ENCODE measurements around the gene SPOCK1.
"Not testable (repeated sequence)": the region's sequence is repeated elsewhere in the genome, so short reads cannot be mapped to it uniquely, and the experiment has no call there.

Gene SPOCK1

GRCh38 chr5:136984772-136985446 is 514.2 kb downstream of the SPOCK1 start:
- H3K4me1 ChIP-seq (ENCODE audit: control insufficient read depth, insufficient read depth, low read length, poor library complexity, severe bottlenecking) = no peaks in the 10 kb centered on the region
- H3K27ac ChIP-seq (ENCODE audit: insufficient read depth, low read length, poor library complexity, severe bottlenecking) = no peak overlapping the region
- H3K27me3 ChIP-seq (replicated peaks; ENCODE audit: control insufficient read depth, insufficient read depth, low read length, poor library complexity, severe bottlenecking) = no peaks in the 10 kb centered on the region
- H3K36me3 ChIP-seq (ENCODE audit: control insufficient read depth, insufficient read depth, low read length) = no peaks in the 10 kb centered on the region
- no peak overlapping the region for H3K4me3 ChIP-seq (ENCODE audit: insufficient read depth, low read depth, low read length, poor library complexity, severe bottlenecking)
- DNase-seq = no peak
- no peaks in the 10 kb centered on the region for H3K9me3 ChIP-seq (ENCODE audit: control insufficient read depth, low read length)

DNA sequence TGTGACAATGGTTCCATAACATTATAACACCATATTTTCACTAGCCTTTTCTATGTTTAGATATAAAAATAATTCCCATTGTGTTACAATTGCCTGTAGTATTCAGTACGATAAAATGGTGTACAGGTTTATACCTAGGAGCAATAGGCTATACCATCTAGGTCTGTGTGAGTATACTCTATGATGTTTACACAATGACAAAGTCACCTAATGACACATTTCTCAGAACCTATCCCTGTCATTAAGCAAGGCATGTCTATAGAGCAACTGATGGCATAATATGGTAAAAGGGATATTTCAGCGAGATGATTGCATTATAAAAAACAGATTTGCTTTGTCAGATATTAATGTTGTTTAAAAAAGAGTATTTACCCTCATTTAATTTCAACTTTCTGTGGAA is 517.2 kb downstream of the SPOCK1 start:
- DNase-seq = no peak
- H3K4me3 ChIP-seq (ENCODE audit: insufficient read depth, low read depth, low read length, poor library complexity, severe bottlenecking) = no peak overlapping the region

GRCh38 chr5:136979131-136979530 is 520.0 kb downstream of the SPOCK1 start:
- Histone ChIP-seq H3K27ac (ENCODE audit: insufficient read depth, low read length, poor library complexity, severe bottlenecking) (no peak overlapping the region), H3K36me3 (ENCODE audit: control insufficient read depth, insufficient read depth, low read length) (no peaks in the 10 kb centered on the region), H3K4me1 (ENCODE audit: control insufficient read depth, insufficient read depth, low read length, poor library complexity, severe bottlenecking) (no peaks in the 10 kb centered on the region), H3K27me3 (replicated peaks; ENCODE audit: control insufficient read depth, insufficient read depth, low read length, poor library complexity, severe bottlenecking) (no peaks in the 10 kb centered on the region), H3K4me3 (ENCODE audit: insufficient read depth, low read depth, low read length, poor library complexity, severe bottlenecking) (no peak overlapping the region), H3K9me3 (ENCODE audit: control insufficient read depth, low read length) (no peaks in the 10 kb centered on the region)
- DNase-seq = no peak

More for the DNA sequence above, 517.2 kb downstream of the SPOCK1 start:
- H3K36me3 ChIP-seq (ENCODE audit: control insufficient read depth, insufficient read depth, low read length) = no peaks in the 10 kb centered on the region
- H3K9me3 ChIP-seq (ENCODE audit: control insufficient read depth, low read length) = no peaks in the 10 kb centered on the region
- no peak overlapping the region for H3K27ac ChIP-seq (ENCODE audit: insufficient read depth, low read length, poor library complexity, severe bottlenecking)
- H3K4me1 ChIP-seq (ENCODE audit: control insufficient read depth, insufficient read depth, low read length, poor library complexity, severe bottlenecking) = no peaks in the 10 kb centered on the region
- H3K27me3 ChIP-seq (replicated peaks; ENCODE audit: control insufficient read depth, insufficient read depth, low read length, poor library complexity, severe bottlenecking) = no peaks in the 10 kb centered on the region

DNA sequence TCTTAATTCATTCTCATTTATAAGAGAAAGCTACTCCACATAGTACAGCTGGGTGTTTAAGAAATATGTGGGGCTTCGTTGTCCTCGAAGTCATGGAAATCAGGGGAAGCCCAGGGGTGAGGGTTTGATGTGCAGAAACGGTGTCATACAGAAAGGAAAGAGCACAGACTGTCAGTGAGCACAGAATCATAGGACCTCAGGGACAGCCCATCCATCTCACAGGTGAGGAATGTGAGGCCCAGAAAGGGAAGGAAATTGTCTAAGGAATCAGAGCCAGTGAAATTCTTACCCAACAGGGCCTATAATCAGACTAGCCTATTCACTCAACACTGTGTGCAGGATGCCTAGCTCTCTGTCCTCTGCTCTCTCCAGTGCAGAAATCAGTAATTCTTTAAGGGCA is 535.6 kb downstream of the SPOCK1 start:
- DNase-seq = no peak
- no peaks in the 10 kb centered on the region for H3K9me3 ChIP-seq (ENCODE audit: control insufficient read depth, low read length)
- no peak overlapping the region for H3K27ac ChIP-seq (ENCODE audit: insufficient read depth, low read length, poor library complexity, severe bottlenecking)
- no peaks in the 10 kb centered on the region for H3K4me1 ChIP-seq (ENCODE audit: control insufficient read depth, insufficient read depth, low read length, poor library complexity, severe bottlenecking)
- no peaks in the 10 kb centered on the region for H3K36me3 ChIP-seq (ENCODE audit: control insufficient read depth, insufficient read depth, low read length)
- H3K4me3 ChIP-seq (ENCODE audit: insufficient read depth, low read depth, low read length, poor library complexity, severe bottlenecking) = no peak overlapping the region
- H3K27me3 ChIP-seq (replicated peaks; ENCODE audit: control insufficient read depth, insufficient read depth, low read length, poor library complexity, severe bottlenecking) = no peaks in the 10 kb centered on the region

GRCh38 chr5:136957428-136957827 is 541.7 kb downstream of the SPOCK1 start:
- Histone ChIP-seq H3K9me3 (ENCODE audit: control insufficient read depth, low read length) (no peaks in the 10 kb centered on the region), H3K36me3 (ENCODE audit: control insufficient read depth, insufficient read depth, low read length) (no peaks in the 10 kb centered on the region), H3K27ac (ENCODE audit: insufficient read depth, low read length, poor library complexity, severe bottlenecking) (no peak overlapping the region), H3K27me3 (replicated peaks; ENCODE audit: control insufficient read depth, insufficient read depth, low read length, poor library complexity, severe bottlenecking) (no peaks in the 10 kb centered on the region), H3K4me1 (ENCODE audit: control insufficient read depth, insufficient read depth, low read length, poor library complexity, severe bottlenecking) (no peaks in the 10 kb centered on the region), H3K4me3 (ENCODE audit: insufficient read depth, low read depth, low read length, poor library complexity, severe bottlenecking) (no peak overlapping the region)
- DNase-seq = no peak

GRCh38 chr5:136954142-136954541 is 545.0 kb downstream of the SPOCK1 start:
- not testable (repeated sequence) for H3K4me3 ChIP-seq (ENCODE audit: insufficient read depth, low read depth, low read length, poor library complexity, severe bottlenecking); DNase-seq; H3K27me3 ChIP-seq (replicated peaks; ENCODE audit: control insufficient read depth, insufficient read depth, low read length, poor library complexity, severe bottlenecking); H3K9me3 ChIP-seq (ENCODE audit: control insufficient read depth, low read length); H3K36me3 ChIP-seq (ENCODE audit: control insufficient read depth, insufficient read depth, low read length); H3K27ac ChIP-seq (ENCODE audit: insufficient read depth, low read length, poor library complexity, severe bottlenecking); H3K4me1 ChIP-seq (ENCODE audit: control insufficient read depth, insufficient read depth, low read length, poor library complexity, severe bottlenecking)

DNA sequence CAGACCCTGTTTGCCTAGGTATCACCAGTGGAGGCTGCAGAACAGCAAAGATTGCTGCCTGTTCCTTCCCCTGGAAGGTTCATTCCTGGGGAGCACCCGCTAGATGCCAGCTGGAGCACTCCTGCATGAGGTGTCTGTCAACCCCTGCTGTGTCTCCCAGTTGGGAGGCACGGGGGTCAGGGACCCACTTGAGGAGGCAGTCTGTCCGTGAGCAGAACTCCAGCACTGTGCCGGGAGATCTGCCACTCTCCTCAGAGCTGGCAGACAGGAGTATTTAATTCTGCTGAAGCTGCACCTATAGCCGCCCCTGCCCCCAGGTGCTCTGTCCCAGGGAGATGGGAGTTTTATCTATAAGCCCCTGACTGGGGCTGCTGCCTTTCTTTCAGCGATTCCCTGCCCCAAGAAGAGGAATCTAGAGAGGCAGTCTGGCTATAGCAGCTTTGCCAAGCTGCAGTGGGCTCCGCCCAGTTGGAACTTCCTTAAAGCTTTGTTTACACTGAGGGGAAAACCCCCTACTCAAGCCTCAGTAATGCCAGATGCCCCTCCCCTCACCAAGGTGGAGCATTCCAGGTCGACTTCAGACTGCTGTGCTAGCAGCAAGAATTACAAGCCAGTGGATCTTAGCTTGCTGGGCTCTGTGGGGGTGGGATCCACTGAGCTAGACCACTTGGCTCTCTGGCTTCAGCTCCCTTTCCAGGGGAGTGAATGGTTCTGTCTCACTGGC is 545.6 kb downstream of the SPOCK1 start:
- not testable (repeated sequence) for H3K27ac ChIP-seq (ENCODE audit: insufficient read depth, low read length, poor library complexity, severe bottlenecking); H3K36me3 ChIP-seq (ENCODE audit: control insufficient read depth, insufficient read depth, low read length); H3K4me1 ChIP-seq (ENCODE audit: control insufficient read depth, insufficient read depth, low read length, poor library complexity, severe bottlenecking); DNase-seq; H3K9me3 ChIP-seq (ENCODE audit: control insufficient read depth, low read length); H3K27me3 ChIP-seq (replicated peaks; ENCODE audit: control insufficient read depth, insufficient read depth, low read length, poor library complexity, severe bottlenecking); H3K4me3 ChIP-seq (ENCODE audit: insufficient read depth, low read depth, low read length, poor library complexity, severe bottlenecking)

GRCh38 chr5:136927571-136927970 is 571.6 kb downstream of the SPOCK1 start:
- Histone ChIP-seq H3K9me3 (ENCODE audit: control insufficient read depth, low read length) (no peaks in the 10 kb centered on the region), H3K4me1 (ENCODE audit: control insufficient read depth, insufficient read depth, low read length, poor library complexity, severe bottlenecking) (no peaks in the 10 kb centered on the region), H3K4me3 (ENCODE audit: insufficient read depth, low read depth, low read length, poor library complexity, severe bottlenecking) (no peak overlapping the region), H3K36me3 (ENCODE audit: control insufficient read depth, insufficient read depth, low read length) (no peaks in the 10 kb centered on the region), H3K27ac (ENCODE audit: insufficient read depth, low read length, poor library complexity, severe bottlenecking) (no peak overlapping the region), H3K27me3 (replicated peaks; ENCODE audit: control insufficient read depth, insufficient read depth, low read length, poor library complexity, severe bottlenecking) (no peaks in the 10 kb centered on the region)
- no peak for DNase-seq

DNA sequence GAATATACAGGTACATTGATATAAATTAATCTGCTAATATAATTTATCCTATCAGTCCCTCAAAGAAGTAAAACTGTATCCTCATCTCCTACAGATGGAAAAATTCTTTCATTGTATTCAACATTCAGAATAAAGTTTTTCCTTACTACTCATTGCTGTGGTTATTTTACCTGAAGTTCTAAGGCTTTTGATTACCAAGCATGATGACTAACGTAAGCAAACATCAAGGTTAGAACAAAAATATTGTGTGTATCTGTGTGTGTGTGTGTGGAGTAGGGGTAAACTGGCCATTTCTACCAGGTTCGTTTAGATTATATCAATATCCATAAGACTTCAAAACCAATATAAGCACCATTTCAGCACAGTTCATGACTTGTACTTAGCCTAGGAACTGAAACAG is 573.1 kb downstream of the SPOCK1 start:
- Histone ChIP-seq H3K4me1 (ENCODE audit: control insufficient read depth, insufficient read depth, low read length, poor library complexity, severe bottlenecking) (no peaks in the 10 kb centered on the region), H3K4me3 (ENCODE audit: insufficient read depth, low read depth, low read length, poor library complexity, severe bottlenecking) (no peak overlapping the region), H3K27ac (ENCODE audit: insufficient read depth, low read length, poor library complexity, severe bottlenecking) (no peak overlapping the region), H3K9me3 (ENCODE audit: control insufficient read depth, low read length) (no peaks in the 10 kb centered on the region), H3K36me3 (ENCODE audit: control insufficient read depth, insufficient read depth, low read length) (no peaks in the 10 kb centered on the region), H3K27me3 (replicated peaks; ENCODE audit: control insufficient read depth, insufficient read depth, low read length, poor library complexity, severe bottlenecking) (no peaks in the 10 kb centered on the region)
- DNase-seq = no peak
